RPMI8226 (cell line): ENCODE data around the gene UQCRC1.

ENCODE experiments used
- DNase-seq: peaks from one replicate; pipeline ENCODE4 v3.0.0-alpha.2; 2015

Gene UQCRC1

DNA sequence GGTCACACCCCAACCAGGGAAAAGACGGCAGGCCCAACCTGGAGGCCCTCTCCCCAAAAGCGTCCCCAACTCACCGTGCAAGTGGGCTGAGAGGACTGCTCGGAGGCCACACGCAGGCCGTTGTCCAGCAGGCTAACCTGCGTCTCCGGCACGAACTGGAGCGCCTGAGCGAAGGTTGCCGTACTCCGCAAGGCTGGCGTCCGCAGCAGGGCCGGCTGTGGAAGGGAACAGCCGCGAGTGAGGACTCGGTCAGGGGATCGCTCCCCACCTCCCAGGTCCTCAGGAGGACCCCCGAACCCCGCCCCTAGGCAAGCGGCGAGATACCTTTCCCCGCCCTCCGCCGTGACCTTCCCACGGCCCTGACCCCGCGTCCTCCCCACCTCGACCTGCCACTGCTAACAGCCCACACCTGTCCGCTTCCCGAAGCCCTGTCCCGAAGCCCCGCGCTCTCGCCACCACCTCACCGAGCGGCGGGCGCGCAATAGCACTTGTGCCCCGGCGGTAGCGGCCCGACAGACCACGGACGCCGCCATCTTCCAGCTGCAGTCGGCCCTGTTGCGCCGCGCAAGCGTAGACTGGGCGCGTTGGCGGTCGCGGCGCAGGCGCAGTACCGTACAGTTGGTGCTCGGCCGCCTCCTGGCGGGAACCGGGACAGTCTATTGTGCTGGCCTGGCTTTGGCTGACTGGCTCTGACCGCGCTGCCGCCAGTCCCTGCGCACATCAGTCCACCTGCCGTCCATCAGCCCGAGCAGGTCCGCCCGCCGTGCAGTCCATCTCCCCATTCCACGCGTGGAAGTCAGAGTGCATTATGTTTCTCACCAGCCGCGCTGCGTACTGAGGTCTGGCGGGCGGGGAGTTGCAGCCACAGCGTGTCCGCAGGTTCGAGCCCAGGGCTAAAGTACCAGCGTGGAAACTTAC lies at the start of gene UQCRC1:
UQCRC1 (minus strand) TSS at position 559 of the 918 bp plus-strand sequence; CDS start at position 533, 26 bp downstream.
- peak; percentile 95 for DNase-seq

DNA sequence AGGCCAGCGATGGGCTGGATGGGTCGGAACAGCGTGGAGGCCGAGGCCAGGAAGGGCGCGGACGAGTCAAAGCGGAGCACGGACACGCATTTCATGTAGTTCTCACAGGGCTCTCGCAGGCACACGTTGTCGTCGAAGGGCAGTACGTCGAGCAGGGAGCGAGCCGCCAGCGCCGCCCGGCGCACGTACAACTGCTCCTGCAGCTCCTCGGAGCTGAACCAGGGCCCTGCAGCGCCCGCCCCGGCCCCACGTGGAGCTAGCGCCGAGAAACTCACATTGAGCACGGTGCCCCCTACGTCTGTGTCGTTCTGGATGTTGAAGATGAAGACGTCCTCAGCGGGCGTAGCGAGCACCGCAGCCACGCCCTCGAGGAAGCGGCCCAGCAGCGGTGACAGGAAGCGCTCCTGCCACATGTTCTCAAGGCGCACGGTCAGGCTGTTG lies 47.4 kb upstream of the UQCRC1 start:
- DNase-seq: no peak

DNA sequence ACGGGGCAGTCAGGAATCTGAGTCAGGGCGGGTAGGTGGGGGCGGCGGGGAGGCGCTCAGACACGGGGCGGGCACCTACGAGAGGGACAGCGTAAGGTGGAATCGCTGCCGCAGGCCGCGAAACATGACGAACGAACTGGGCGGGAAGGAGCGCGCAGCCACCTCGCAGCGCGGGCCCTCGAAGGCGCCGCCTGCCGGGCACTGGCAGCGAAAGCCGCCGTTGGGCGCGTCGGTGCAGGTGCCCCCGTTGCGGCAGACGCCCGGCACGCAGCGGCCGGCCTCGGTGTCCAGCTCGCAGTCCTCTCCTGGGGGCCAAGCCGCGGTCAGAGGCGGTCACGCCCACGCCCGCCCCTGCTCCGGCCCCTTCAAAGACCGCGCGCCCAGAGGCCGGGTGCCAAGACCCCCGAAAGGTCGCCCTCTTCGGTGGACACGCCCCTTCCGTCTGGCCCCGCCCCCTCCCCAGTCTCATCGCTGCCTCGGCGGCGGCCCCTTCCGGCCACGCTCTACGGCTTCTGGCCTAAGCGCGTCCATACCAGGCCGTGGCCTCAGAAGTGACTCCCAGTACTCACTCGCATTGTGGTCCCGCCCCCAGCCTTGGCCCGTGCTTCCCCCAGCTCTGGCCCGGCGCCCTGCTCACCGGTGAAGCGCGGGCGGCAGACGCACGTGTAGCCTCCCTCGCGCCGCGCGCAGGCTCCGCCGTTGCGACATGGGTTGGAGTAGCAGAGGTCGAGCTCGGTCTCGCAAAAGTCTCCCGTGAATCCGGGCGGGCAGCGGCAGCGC lies 46.8 kb upstream of the UQCRC1 start:
- DNase-seq: peak; percentile 84

DNA sequence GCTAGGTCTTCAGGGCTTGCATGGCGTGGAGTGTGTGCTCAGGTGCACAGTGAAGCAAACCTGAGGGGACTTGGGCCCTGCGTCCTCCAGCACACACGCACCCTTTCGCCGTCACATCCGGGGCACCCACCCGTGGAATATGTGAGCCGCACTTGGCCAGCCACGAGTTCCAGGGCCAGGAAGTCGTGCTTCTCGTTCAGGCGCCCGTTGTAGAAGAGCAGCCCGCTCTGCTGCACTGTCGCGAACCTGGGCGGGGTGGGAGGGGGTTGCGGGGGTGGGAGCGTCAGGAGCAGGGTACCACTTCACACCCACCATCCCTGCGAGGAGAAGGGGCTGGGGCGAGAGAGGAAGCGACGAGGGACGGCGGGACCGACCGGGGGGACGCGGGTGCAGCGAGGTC lies 46.2 kb upstream of the UQCRC1 start:
- no peak for DNase-seq

DNA sequence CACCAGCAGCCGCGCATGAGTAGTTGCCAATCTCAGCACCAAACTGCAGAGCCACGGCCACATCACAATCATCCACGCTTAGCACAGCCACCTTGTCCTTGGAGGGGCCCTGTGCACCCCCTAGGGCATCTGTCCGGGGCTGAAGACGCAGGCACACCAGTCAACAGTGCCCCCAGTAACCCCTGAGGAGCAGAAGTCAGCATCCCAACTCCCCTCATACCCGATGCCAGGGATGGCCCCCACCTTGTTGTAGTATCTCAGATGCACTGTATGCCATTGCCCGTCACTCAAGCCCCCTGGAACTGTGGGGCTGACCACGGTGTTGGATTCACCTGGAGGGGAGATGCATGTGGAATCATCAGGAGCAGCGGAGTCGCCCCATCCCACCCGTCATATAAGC lies 45.6 kb upstream of the UQCRC1 start:
- no peak for DNase-seq

DNA sequence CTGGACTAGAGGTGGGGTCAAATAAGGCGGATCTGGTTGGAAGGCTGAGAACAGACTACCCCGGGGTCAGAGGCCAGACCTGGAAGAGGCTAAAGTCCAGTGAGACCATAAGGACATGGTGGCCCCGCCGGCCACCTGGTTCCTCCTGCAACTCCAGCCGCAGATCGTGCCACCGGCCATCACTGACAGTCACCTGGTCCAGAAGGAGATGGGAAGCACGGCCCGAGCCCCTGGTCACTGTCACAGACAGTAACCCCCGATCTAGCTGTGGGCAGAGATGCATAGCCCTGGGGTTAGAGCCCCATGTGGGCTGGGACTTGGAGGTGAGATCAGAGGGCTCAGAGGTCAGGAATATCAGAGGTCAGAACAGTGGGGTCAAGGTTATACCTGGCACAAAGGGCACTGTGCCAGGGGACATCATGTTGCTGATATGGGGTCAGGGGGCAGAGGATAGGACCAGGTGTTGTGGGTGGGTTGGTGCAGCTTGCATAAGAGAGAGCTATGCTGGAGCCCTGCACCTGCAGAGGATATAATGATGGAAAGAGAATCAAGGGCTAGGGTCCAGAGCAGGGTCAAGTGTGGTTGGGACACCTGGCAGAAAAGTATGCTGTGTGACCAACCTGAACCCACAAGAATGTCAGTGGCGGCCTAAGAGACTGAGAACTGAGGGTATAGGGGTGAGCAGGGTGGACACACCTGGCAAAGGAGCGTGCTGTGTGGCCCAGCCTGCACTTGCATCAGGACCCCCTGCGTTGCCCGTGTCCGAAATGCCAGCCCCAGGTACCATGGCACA lies 43.7 kb upstream of the UQCRC1 start:
- peak; percentile 88 for DNase-seq

DNA sequence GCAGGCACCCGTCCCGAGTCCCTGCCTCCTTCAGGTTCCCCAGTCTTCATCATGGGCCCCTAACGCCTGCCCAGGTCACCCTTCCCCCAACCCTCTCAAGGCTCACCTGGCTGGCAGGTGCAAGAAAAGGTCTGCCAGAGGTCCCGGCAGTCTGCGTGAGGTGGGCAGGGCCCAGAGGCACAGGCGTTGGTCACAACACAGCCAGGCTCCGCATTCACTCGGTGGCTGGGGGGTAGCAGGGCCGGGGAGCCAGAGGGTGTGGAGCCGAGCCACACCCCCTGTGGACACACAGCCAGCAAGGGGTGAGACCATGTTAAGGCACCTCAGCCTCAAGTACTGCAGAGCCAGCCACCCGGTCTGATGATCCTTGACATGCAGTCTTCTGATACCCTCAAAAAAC lies 42.3 kb upstream of the UQCRC1 start:
- DNase-seq: no peak

DNA sequence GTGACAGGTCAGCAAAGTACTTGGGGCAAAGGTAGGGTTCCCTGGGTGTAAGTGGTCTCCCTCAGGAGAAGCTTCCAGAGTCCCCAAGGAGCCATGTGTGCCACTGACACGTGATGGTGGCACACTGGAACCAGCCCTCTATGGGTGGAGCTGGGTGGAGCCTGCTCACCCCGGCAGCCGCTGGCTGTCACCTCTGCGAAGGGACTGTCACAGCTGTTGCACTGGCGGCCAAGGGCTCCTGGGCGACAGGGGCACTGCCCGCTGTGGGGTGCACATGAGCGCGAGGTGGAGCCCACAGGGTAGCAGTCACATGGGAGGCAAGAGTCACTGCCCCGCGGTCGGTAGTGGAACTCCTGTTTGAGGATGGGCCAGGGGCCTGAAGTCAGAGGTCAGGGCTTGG lies 41.3 kb upstream of the UQCRC1 start:
- DNase-seq: peak; percentile 74

DNA sequence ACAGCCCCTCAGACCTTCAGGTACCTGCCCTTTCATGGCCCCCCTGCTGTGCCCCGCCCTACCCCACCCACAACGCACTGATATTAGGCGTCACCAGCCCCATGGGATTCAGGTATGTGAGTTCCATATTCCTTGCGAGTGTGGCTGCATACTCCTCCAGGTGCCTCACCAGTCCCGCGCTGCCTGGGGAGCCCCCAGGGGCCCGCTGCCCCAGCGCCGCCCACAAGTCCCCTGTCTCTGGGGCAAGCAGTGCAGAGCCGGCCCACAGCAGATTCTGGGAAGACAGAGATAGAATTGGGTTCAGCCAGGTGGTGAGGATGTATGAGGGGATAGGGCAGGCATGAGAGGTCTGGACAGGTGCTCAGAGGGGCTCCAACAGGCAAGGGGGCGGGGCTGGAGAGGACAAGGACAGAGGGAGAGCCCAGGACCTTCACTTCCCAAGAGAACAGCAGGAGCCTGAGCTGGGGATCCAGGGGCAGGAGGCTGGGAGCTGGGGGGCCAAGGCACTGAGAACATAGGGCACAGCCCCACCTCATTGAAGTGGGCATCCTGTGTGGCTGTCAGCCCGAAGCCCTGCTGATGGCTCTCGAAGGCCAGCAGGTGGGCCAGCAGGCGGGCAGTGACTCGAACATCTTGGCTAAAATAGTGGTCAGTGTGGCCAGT lies 38.9 kb upstream of the UQCRC1 start:
- DNase-seq: no peak

DNA sequence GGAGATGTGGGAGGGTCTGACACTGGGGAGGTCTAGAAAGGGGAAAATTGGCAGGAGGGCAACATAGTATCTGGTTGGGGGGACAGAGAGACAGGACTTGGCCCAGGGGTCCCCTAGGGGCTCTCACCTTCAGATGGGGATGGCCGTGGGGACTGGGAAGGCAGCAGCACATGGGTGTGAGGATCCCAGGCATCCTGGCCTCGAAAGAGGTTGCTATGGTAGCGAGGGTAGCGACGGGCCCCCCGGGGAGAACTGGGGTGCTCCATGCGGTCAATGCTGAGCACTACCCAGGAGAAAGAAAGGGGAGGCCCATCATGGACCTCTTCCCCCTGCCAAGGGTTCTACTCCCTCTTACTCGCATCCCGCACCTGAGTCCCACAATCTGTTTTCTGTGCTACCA lies 38.3 kb upstream of the UQCRC1 start:
- no peak for DNase-seq

DNA sequence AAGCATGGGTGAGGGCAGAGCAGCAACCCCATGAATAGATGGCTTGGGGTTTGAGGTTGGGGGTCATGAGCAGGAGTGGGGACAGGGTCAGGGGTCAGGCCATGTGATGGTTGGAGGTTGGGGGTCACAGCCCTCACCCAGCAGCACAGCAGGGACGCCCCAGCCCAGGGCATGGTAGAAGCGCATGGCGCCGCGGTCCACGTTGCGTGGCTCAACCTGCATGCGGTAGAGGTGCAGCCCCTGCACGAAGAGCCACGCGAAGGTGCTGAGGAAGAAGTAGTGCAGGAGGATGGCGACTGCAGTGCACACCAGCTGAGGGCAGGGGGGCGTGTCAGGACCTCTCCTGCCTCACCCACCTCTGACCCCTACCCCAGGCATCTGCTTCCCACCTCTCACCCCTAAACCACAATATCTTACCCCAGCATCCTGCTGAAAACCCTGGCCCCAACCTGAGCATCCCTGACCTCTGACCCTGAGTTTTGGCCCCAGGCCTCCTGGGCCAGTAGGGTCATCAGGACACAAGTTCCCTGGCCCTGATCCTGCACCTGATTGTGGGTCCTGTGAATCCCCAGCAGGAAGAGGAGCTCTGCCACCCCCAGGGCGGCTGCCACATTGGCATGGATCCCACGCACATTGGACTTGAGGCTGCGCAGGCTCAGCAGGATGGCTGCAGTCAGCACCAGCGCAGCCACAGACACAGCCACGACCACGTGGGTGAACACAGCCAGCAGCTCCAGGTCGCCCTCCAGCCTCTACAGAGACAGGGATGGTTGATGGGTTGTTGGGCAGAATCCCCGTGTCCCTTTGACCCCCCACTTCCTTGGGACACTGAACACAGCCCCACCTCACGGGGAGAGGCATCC lies 35.7 kb upstream of the UQCRC1 start:
- no peak for DNase-seq

DNA sequence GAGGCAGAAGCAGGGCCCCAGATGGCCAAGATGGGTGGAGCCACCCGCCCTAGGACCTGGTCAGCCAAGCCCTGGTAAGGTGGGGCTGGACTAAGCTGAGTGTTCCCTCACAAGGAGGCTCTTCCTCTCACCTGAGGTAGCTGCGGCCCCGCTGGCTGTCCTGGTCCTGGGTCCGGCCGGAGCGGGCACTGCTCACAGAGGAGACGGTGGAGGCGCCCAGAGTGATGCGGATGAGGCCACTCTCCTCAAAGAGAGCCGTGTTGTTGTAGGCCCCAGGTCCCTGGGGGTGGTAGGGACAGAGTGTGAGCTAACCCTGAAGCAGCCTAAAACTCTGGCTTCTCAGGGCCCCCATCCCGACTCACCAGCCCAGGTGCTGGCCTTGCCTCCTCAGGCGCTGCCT lies 33.2 kb upstream of the UQCRC1 start:
- no peak for DNase-seq

DNA sequence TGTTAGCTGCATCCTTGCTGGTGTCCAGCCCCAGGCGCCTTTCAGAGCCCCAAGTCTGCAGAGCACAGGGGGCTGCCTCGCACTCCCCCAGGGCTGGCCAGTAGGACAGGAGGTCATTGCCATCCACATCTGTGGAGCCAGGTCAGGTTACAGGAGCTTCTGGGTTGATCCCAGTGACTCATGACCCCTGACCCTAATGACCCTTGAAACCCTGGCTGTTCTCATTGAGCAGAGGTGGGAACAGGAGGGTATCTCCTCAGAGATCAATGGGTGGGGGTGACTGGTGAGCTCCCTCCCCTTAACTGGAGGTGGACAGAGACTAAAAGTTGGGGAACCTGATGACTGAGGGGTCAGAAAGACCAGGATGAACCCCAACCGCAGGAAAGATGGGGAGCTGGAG lies 31.9 kb upstream of the UQCRC1 start:
- no peak for DNase-seq

DNA sequence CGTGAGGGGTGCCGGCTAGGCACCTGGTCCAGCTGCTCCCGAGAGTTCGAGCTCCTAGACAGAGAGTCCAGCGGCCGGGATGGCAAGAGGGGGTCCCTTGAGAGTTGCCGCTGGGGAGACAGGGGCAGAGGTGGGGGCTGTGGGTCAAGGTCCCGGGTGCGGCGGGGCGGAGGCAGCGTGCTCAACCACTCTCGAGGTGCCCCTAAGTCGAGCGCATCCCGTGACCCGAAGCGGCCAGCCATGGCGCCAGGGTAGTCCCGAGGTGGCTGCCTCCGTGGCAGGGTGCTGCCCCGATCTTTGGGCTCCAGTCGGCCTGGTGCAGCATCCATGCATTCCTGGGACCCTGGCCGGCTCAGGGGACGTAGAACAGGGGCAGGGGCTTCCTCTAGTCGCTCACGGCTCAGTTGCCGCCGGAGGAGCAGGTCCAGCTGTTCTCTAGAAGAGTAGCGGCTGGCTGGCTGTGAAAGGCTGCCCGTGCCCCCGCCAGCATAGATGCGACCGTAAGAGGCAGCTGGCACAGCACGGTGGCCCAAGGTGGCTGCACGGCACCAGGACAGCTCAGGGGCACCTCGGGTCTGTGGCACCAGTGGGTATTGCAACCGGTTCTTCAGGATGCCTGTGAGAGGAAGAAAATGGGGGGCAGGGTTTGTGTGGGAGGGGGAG lies 30.6 kb upstream of the UQCRC1 start:
- DNase-seq: no peak

DNA sequence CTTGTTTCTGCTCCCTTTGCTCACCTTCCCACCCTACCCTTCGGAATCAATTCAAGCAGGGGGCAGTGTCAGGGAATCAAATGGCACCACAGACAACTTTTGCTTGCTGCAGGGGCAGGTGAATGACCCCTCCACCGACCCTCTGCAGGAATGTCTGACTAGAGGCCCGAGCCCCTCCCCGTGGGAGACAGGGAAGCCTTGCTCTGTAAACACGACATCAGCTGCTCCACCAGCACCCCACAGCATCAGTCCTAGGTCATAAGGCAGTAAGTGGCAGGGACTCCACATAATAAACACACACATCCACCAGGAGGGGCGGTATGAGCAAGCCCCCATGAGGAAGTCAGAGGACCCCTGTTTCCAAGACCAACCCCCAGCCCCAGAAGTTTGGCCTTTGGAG lies 27.9 kb upstream of the UQCRC1 start:
- DNase-seq: no peak

DNA sequence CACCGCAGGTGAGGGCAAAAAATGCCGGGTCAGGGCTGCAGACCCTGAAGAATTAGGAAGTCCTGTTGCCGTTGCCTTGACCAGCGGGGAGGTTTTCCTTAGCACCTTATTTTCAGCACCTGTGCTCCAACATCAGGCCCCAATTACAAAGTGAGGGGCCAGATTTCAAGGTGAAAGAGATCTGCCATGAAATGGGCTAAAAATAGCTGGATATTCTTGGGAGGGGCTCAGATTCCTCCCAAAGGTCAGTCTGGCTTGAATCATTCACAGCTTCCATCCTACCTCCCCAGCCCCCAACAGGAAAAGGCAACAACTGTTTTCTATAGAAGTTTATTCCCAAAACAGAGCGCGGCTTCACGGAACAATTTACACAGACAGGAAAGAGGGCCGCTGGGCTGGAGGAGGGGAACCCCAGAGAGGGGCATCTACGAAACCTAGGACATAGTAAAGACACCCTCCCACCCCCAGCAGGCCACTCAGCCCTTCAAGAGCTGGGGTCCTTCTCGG lies 26.8 kb upstream of the UQCRC1 start:
- DNase-seq: no peak

DNA sequence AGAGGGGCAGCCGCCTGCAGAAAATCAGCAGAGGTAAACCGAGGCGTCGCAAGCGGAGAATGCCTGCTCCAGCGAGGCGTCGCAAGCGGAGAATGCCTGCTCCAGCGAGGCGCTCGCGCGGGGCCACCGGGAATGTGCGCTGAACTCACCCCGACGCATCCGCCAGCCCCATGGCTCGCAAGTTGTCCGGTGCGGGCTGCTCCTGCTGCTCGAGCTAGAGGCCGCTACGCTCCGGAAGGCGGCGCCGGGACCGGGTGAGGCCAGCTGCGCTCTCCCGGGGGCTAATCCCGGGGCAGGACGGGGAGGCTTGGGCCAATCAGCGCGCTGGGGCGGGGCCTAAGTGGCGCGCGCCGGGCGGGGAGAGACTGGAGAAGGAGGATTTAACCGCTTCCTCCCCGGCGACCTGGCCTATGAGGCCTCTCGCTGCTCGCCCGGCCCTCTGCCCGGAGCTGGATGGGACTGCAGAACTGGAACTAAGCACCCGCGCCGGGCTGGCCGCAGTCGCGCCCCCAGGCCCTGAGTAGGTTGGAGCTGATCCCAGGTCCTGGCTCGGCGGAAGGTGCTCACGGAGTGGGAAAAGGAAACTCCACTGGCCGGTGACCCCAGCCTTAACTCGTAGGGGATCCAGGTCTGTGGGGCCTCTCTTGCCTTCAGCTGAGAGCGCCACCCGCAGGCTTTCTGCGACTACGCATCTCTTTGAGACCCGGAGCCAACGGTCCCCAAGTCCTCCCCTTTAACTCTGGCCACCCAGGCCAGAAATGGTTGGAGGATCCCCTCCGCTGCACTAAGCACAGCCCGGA lies 26.0 kb upstream of the UQCRC1 start, which contains the start of gene SLC26A6:
SLC26A6 (minus strand) TSS at position 240 of the 800 bp plus-strand sequence; CDS start at position 172, 68 bp downstream.
- peak; percentile 96 for DNase-seq

DNA sequence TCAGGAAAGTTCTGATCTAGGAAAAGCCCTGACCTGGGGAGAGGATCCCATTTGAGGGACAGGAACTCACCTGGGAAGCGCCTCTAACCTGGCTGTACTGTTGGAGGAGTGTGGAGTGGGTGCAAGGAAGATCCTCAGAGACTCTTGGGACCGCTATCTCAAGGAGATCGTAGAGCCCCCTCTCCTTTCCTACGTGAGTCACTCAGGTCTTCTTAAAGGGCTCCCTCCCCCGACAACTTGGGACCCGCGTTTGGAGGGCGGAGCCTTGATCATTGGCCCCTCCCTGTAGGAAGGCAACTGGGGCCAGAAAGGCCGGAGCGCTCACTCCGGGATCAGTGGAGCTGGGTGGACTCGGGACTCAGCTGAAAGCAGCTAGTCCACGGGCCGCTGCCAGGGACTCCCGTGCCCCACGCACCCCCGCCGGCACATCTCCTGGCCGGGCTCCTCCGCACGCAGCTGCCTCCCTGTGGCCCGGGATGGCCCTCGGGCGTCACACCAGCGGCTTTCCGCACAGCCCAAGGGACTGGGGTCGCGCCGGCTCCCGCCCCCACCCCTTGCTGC lies 25.3 kb upstream of the UQCRC1 start:
- peak; percentile 53 for DNase-seq

DNA sequence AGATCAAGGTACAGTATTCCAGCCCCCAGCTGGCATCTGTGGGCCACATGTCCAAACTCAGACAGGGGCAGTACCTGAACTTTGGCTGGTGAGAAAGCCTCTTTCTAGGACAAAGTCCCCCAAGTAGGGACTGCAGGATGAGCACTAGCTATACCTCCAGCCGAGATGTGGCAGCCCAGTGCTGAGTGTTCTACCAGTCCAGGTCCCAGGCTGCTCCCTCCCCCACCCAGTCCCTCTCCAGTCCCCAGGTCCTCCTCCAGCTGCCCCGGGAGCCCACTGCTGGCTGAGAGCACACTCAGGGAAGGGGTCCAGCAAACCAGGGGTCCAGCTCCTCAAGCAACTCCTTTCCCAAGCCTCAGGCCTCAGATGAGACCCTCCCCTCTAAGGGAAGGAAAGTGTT lies 24.3 kb upstream of the UQCRC1 start:
- DNase-seq: no peak
